HEK293 (cell line): ENCODE measurements around the gene LILRA6.
"Not testable (repeated sequence)": the region's sequence is repeated elsewhere in the genome, so short reads cannot be mapped to it uniquely, and the experiment has no call there.

Experiments used
- CTCF ChIA-PET: fragments of 350-600 bp; formaldehyde crosslinking; extraction: SDS; loops from one replicate; lab custom pipeline; 2021; ENCODE audit warnings: antibody characterized with exemption; lab: Yijun Ruan, JAX
- POLR2A ChIA-PET: fragments of 300-600 bp; formaldehyde crosslinking; extraction: SDS; loops from one replicate; lab custom pipeline; 2020; ENCODE audit warnings: antibody characterized with exemption, inconsistent platforms; lab: Yijun Ruan, JAX
- H3K27ac ChIP-seq: fragments of 200-500 bp; sonication (Bioruptor generic); 2 replicates; pipeline ENCODE4 v1.5.1; 2014; ENCODE audit warnings: low read depth, low read length, control low read depth, inconsistent platforms; ENCODE audit errors: extremely low read depth
- H3K36me3 ChIP-seq, 2 experiments: fragments of 200-500 bp in 1 of 2; sonication (Bioruptor generic) in 1 of 2; 1 replicate in 1 of 2; 2 replicates in 1 of 2; pipeline ENCODE4 v1.5.1; 2014 to 2017; ENCODE audit warnings: inconsistent platforms in 2 of 2, low read length in 2 of 2; ENCODE audit not compliant: control insufficient read depth in 2 of 2, insufficient read depth in 1 of 2
- H3K4me1 ChIP-seq: fragments of 200-500 bp; sonication (Bioruptor generic); 2 replicates; pipeline ENCODE4 v1.5.1; 2014; ENCODE audit warnings: mild to moderate bottlenecking, low read length, inconsistent platforms; ENCODE audit not compliant: control insufficient read depth, insufficient read depth
- H3K4me3 ChIP-seq: 2 replicates; pipeline ENCODE4 v1.5.1; 2011; ENCODE audit warnings: low read depth, mild to moderate bottlenecking, control low read depth, low read length, moderate library complexity
- H3K9me3 ChIP-seq: fragments of 200-500 bp; sonication (Bioruptor generic); 2 replicates; pipeline ENCODE4 v1.5.1; 2014; ENCODE audit warnings: low read depth, low read length, inconsistent platforms; ENCODE audit not compliant: control insufficient read depth, insufficient read depth
- BCL11A ChIP-seq: fragments of 450-650 bp; formaldehyde crosslinking; IDR thresholded peaks from 2 replicates; pipeline ENCODE4 v1.5.1; 2016; ENCODE audit warnings: low read depth, missing biosample characterization, missing genetic modification characterization
- BCL6B ChIP-seq: fragments of 450-650 bp; formaldehyde crosslinking; IDR thresholded peaks from 2 replicates; pipeline ENCODE4 v1.5.1; 2017; ENCODE audit warnings: missing biosample characterization, missing genetic modification characterization
- CTCF ChIP-seq: fragments of 450-650 bp; formaldehyde crosslinking; IDR thresholded peaks from 2 replicates; pipeline ENCODE4 v1.5.1; 2016; ENCODE audit warnings: missing biosample characterization, missing genetic modification characterization
- GLIS1 ChIP-seq: fragments of 450-650 bp; formaldehyde crosslinking; IDR thresholded peaks from 2 replicates; pipeline ENCODE4 v1.5.1; 2016; ENCODE audit warnings: missing biosample characterization, missing genetic modification characterization
- KLF17 ChIP-seq: fragments of 450-650 bp; formaldehyde crosslinking; IDR thresholded peaks from 2 replicates; pipeline ENCODE4 v1.5.1; 2016; ENCODE audit warnings: missing biosample characterization, missing genetic modification characterization
- MEIS1 ChIP-seq: sonication (generic); formaldehyde crosslinking; IDR thresholded peaks from 2 replicates; pipeline ENCODE4 v1.8.1; 2022; ENCODE audit warnings: missing genetic modification reagents, mild to moderate bottlenecking, borderline replicate concordance
- ZBTB7A ChIP-seq: fragments of 450-650 bp; formaldehyde crosslinking; IDR thresholded peaks from 2 replicates; pipeline ENCODE4 v1.5.1; 2016; ENCODE audit warnings: low read depth, missing biosample characterization, missing genetic modification characterization
- ZIC2 ChIP-seq: fragments of 450-650 bp; formaldehyde crosslinking; IDR thresholded peaks from 2 replicates; pipeline ENCODE4 v1.5.1; 2016; ENCODE audit warnings: missing biosample characterization, missing genetic modification characterization
- ZNF398 ChIP-seq: fragments of 450-650 bp; formaldehyde crosslinking; IDR thresholded peaks from 2 replicates; pipeline ENCODE4 v1.5.1; 2017; ENCODE audit warnings: missing biosample characterization, missing genetic modification characterization
- ZNF48 ChIP-seq: fragments of 450-650 bp; formaldehyde crosslinking; IDR thresholded peaks from 2 replicates; pipeline ENCODE4 v1.5.1; 2016; ENCODE audit warnings: missing biosample characterization, missing genetic modification characterization
- ZNF610 ChIP-seq: fragments of 450-650 bp; formaldehyde crosslinking; IDR thresholded peaks from 2 replicates; pipeline ENCODE4 v1.5.1; 2016; ENCODE audit warnings: missing biosample characterization, missing genetic modification characterization, borderline replicate concordance
- ZNF792 ChIP-seq: fragments of 450-650 bp; formaldehyde crosslinking; IDR thresholded peaks from 2 replicates; pipeline ENCODE4 v1.5.1; 2016; ENCODE audit warnings: missing biosample characterization, missing genetic modification characterization

LILRA6 gene

GRCh38 chr19:54216869-54217268 is 25.7 kb downstream of the LILRA6 start (continued):
- no peak for TF ChIP-seq BCL11A (tag by site-specific recombination)
- TF ChIP-seq ZBTB7A (tag by site-specific recombination), result no peak
- no peak for TF ChIP-seq KLF17 (tag by site-specific recombination)
- TF ChIP-seq ZIC2, result no peak
- TF ChIP-seq ZNF792 (tag by site-specific recombination), result no peak
- TF ChIP-seq MEIS1 (CRISPR knock-in tag), result no peak
- no peak for TF ChIP-seq ZNF48 (tag by site-specific recombination)
- no peak for TF ChIP-seq ZNF398 (tag by site-specific recombination)
- no peak for TF ChIP-seq BCL6B
- TF ChIP-seq, all 188 proteins: peak for 0

GRCh38 chr19:54214734-54215133 is 27.9 kb downstream of the LILRA6 start:
- peaks cover 0 to 19% of the 10 kb centered on the region in 2 experiments; a peak in 2 of 3 replicates for H3K36me3 ChIP-seq
- H3K27ac ChIP-seq, H3K9me3 ChIP-seq, H3K4me3 ChIP-seq, POLR2A ChIA-PET, CTCF ChIA-PET: not testable (repeated sequence)
- H3K4me1 ChIP-seq, result peaks cover 11% of the 10 kb centered on the region

GRCh38 chr19:54214217-54214616 is 28.4 kb downstream of the LILRA6 start:
- peaks cover 17% of the 10 kb centered on the region for H3K4me1 ChIP-seq
- H3K36me3 ChIP-seq, result peaks cover 0 to 16% of the 10 kb centered on the region in 2 experiments; a peak in 2 of 3 replicates
- H3K27ac ChIP-seq, H3K9me3 ChIP-seq, H3K4me3 ChIP-seq, CTCF ChIA-PET: not testable (repeated sequence)
- POLR2A ChIA-PET, result interaction anchor here (0.7 to 1.2 kb wide), 2 partner anchors 13 to 131 kb away, joined by 3 read pairs; partner anchors contain the start of gene RPS9

- Histone ChIP-seq H3K36me3 (peaks cover 8 to 32% of the 10 kb centered on the region in 2 experiments; a peak in 2 of 3 replicates), H3K4me1 (peaks cover 26% of the 10 kb centered on the region), H3K9me3 (no peaks in the 10 kb centered on the region), H3K4me3 (no peak overlapping the region), H3K27ac (no peak overlapping the region)
- ChIA-PET POLR2A (interaction anchor here (0.6 to 9.1 kb wide), 2 partner anchors 10 to 21 kb away, joined by 3 to 152 read pairs; partner anchors contain the start of genes MBOAT7, RPS9 and TSEN34), CTCF (interaction anchor here (0.6 to 2.2 kb wide), 4 partner anchors 21 to 106 kb away, joined by 3 to 14 read pairs (median 4); no protein-coding TSS in a partner anchor)
- TF ChIP-seq GLIS1 (peak; percentile 27; the same call in 1 of the 2 replicates), ZNF610 (tag by site-specific recombination) (no peak), CTCF (tag by site-specific recombination) (peak; percentile 8; the same call in 1 of the 2 replicates)
These were observed 31.4 kb downstream of the LILRA6 start for GRCh38 chr19:54211235-54211634.
